K562 (cell line): ENCODE data around the gene ACOX1. TPM values are rescaled to one million over a fixed set of nuclear protein-coding genes. Genes with fewer than 3 reads are reported as not detected.

Experiments
- ATAC-seq: fragments of 200-7000 bp; cut with Tn5 transposase; 3 replicates; pipeline ENCODE4 v1.9.1; 2020; ENCODE audit warnings: moderate library complexity
- BruUV-seq: library from RNA; stranded (reverse); fragments of 400-500 nt; replicated peaks from 2 replicates; lab custom pipeline; 2021; lab: Mats Ljungman, UMichigan
- CTCF ChIA-PET: fragments of 300-600 bp; formaldehyde crosslinking; extraction: SDS; loops from one replicate; lab custom pipeline; 2021; ENCODE audit warnings: low intra/inter-chr PET ratio; lab: Yijun Ruan, JAX
- POLR2A ChIA-PET: fragments of 300-600, 350-650 bp; sonication (Branson Sonifier 250); formaldehyde crosslinking; extraction: SDS; loops from one replicate; lab custom pipeline; 2021; ENCODE audit warnings: antibody characterized with exemption, inconsistent platforms; lab: Yijun Ruan, JAX
- DNase-seq, 4 experiments: peaks; one replicate each; pipeline versions ENCODE4 v3.0.0 to v3.0.0-alpha.2; 2011 to 2018; ENCODE audit warnings: low spot score in 3 of 4, mixed read lengths in 3 of 4; ENCODE audit errors: extremely low read depth in 1 of 4
- FAIRE-seq: peaks from 2 replicates; lab custom pipeline; 2011; peaks lifted over from hg19 to GRCh38; lab: Jason Lieb, UNC
- H2AFZ ChIP-seq: 2 replicates; pipeline ENCODE4 v1.6.0; 2011; ENCODE audit warnings: low read depth, low read length, control low read depth, inconsistent platforms
- H3K27ac ChIP-seq: fragments of 200-600 bp; 3 replicates; pipeline ENCODE4 v1.8.0; 2011; ENCODE audit warnings: low read depth, mild to moderate bottlenecking, control low read depth, inconsistent platforms, low read length, moderate library complexity, mixed read lengths; ENCODE audit errors: extremely low read depth
- H3K27me3 ChIP-seq, 2 experiments: fragments of 300-600 bp in 1 of 2; 2 replicates in 1 of 2; 3 replicates in 1 of 2; pipeline versions ENCODE4 v1.6.0 to v1.8.0; 2011; ENCODE audit warnings: inconsistent platforms in 2 of 2, low read length in 2 of 2, mild to moderate bottlenecking in 1 of 2, mixed read lengths in 1 of 2, moderate library complexity in 1 of 2; ENCODE audit not compliant: control insufficient read depth in 2 of 2, insufficient read depth in 2 of 2
- H3K36me3 ChIP-seq: fragments of 300-600 bp; 3 replicates; pipeline ENCODE4 v1.8.0; 2011; ENCODE audit warnings: mild to moderate bottlenecking, low read length, inconsistent platforms; ENCODE audit not compliant: control insufficient read depth, insufficient read depth
- H3K4me1 ChIP-seq, 2 experiments: fragments of 200-600 bp in 1 of 2; replicated peaks in 1 of 2; 2 replicates in 1 of 2; 3 replicates in 1 of 2; pipeline versions ENCODE4 v1.5.1 to v1.8.0; 2011; ENCODE audit warnings: inconsistent platforms in 2 of 2, low read length in 2 of 2, mild to moderate bottlenecking in 1 of 2, mixed read lengths in 1 of 2, moderate library complexity in 1 of 2; ENCODE audit not compliant: control insufficient read depth in 2 of 2, insufficient read depth in 2 of 2
- H3K4me2 ChIP-seq: 2 replicates; pipeline ENCODE4 v1.6.1; 2011; ENCODE audit warnings: low read length, control low read depth, inconsistent platforms, mixed read lengths; ENCODE audit not compliant: insufficient read depth
- H3K4me3 ChIP-seq: fragments of 200-600 bp; sonication (generic), shearing (Covaris generic); 2 replicates; pipeline ENCODE4 v1.5.1; 2016; ENCODE audit warnings: control low read depth, inconsistent platforms
- H3K79me2 ChIP-seq: fragments of 200-600 bp; 3 replicates; pipeline ENCODE4 v1.8.0; 2011; ENCODE audit warnings: low read length, inconsistent platforms; ENCODE audit not compliant: control insufficient read depth, insufficient read depth
- H3K9ac ChIP-seq, 2 experiments: 2 replicates each; pipeline versions ENCODE4 v1.6.0 to v1.6.1; 2011; ENCODE audit warnings: low read depth in 2 of 2, low read length in 2 of 2, control low read depth in 1 of 2, inconsistent platforms in 1 of 2, mild to moderate bottlenecking in 1 of 2, mixed read lengths in 1 of 2; ENCODE audit not compliant: insufficient read depth in 1 of 2
- H3K9me1 ChIP-seq: one replicate; pipeline ENCODE4 v1.6.0; 2011; ENCODE audit warnings: inconsistent platforms, mild to moderate bottlenecking, low read length, moderate library complexity; ENCODE audit not compliant: control insufficient read depth, insufficient read depth
- H3K9me3 ChIP-seq: replicated peaks from 2 replicates; pipeline ENCODE4 v1.5.1; 2011; ENCODE audit warnings: low read depth, low read length, inconsistent platforms; ENCODE audit not compliant: control insufficient read depth, insufficient read depth
- H4K20me1 ChIP-seq: replicated peaks from 2 replicates; pipeline ENCODE4 v1.6.1; 2011; ENCODE audit warnings: low read length, inconsistent platforms, mixed read lengths; ENCODE audit not compliant: control insufficient read depth, insufficient read depth
- NFIC ChIP-seq: fragments of 450-650 bp; IDR thresholded peaks from 2 replicates; pipeline ENCODE4 v1.6.1; 2017; ENCODE audit warnings: mild to moderate bottlenecking, inconsistent platforms
- WGBS: fragments of 100-300 bp; shearing (Covaris generic); methylation state at CpG from one replicate; pipeline ENCODE4 v1.1.6; 2016; ENCODE audit warnings: low coverage, mixed read lengths; ENCODE audit not compliant: insufficient coverage; ENCODE audit errors: missing lambda C conversion rate; 5-methylcytosine and 5-hydroxymethylcytosine counted together
- in situ Hi-C: fragments of 300-500 bp; cut with MboI; formaldehyde crosslinking; loops from 4 replicates; pipeline ENCODE4 v1.15.0; 2018; ENCODE audit warnings: inconsistent platforms, mixed read lengths
- intact Hi-C: fragments of 100-400 bp; cut with micrococcal nuclease; formaldehyde crosslinking; loops from 2 replicates; pipeline ENCODE4 v1.14.2; 2022
- polyA plus RNA-seq, 8 experiments: library from polyadenylated mRNA; depleted of rRNA in 4 of 8; stranded (reverse) in 5 of 8; unstranded in 3 of 8; fragments of >200 nt; fragmentation: Nextera tagmentation in 2 of 8; fragmentation: Illumina TruSeq in 1 of 8; extraction: Ambion mirVana in 2 of 8; extraction: Trizol in 1 of 8; gene quantifications; 2 replicates each; pipeline versions ENCODE4 v1.2.1 to v1.2.3, GENCODE V29; 2011 to 2014; ENCODE audit warnings: inconsistent platforms in 1 of 8, missing spikeins in 1 of 8
- total RNA-seq, 7 experiments: library from RNA; depleted of rRNA in 6 of 7; stranded (reverse); fragments of >200 nt in 6 of 7; fragmentation: Illumina TruSeq in 2 of 7; extraction: Trizol in 2 of 7; gene quantifications; 2 replicates each; pipeline versions ENCODE4 v1.2.1 to v1.2.3, GENCODE V29; 2011 to 2021; ENCODE audit warnings: low replicate concordance in 1 of 7
- TF ChIP-seq, protein P1 (sequence below): fragments of 450-650 bp; IDR thresholded peaks from 2 replicates; pipeline ENCODE4 v1.6.1; 2014; ENCODE audit warnings: low read depth, mild to moderate bottlenecking, moderate library complexity, borderline replicate concordance

The ACOX1 gene
- total and polyA plus RNA-seq, 9 of the 15 experiments (the other 6 are each of a cell fraction or from before 2014, with no cell fraction given): 7.8 to 24.1 (median 14.5) TPM

DNA sequence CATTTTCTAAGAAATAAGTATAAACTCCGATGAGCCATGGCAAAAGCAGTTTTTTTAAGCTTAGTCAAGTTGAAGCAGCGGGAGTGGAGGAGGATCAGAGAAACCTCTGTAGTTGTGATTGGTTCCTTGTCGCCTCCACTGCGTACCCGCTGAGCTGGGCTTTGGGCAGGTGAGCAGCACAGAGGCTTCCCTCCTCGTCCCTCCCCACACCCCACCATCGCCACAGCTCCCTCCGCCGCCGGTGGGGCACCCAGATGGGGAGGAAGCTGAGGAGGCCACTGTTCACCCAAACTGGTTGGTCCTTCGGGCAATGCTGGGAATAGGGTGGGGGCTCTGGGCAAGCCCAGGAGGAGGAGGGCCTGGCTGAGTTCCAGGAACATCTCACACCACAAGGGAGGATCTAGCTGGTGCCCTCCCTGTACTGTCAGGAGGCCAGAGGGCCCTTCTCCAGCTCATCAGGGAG lies 69.1 kb downstream of the ACOX1 start:
- Histone ChIP-seq H3K9me3 (no peaks in the 10 kb centered on the region), H3K4me3 (no peak overlapping the region), H4K20me1 (no peaks in the 10 kb centered on the region), H3K79me2 (no peaks in the 10 kb centered on the region), H2AFZ (no peak overlapping the region), H3K9ac (no peak overlapping the region), H3K36me3 (peaks cover 3% of the 10 kb centered on the region; the same call in 1 of the 3 replicates), H3K27ac (no peak overlapping the region), H3K4me2 (no peak overlapping the region)
- DNase-seq: no peak
- in situ Hi-C loops (loop anchor here (5.0 kb wide), 2 partner anchors 97 to 382 kb away; no protein-coding TSS in a partner anchor), intact Hi-C loops (loop anchor here (5.0 kb wide), 1 partner anchor 77 kb away; no protein-coding TSS in a partner anchor)
- POLR2A ChIA-PET: interaction anchor here (0.6 to 1.7 kb wide), 8 partner anchors 9 to 329 kb away, joined by 3 to 8 read pairs (median 4); partner anchors contain the start of gene TRIM65
- TF ChIP-seq NFIC: peak; percentile 27; the same call in 1 of the 2 replicates
- TF ChIP-seq, protein P1, sequence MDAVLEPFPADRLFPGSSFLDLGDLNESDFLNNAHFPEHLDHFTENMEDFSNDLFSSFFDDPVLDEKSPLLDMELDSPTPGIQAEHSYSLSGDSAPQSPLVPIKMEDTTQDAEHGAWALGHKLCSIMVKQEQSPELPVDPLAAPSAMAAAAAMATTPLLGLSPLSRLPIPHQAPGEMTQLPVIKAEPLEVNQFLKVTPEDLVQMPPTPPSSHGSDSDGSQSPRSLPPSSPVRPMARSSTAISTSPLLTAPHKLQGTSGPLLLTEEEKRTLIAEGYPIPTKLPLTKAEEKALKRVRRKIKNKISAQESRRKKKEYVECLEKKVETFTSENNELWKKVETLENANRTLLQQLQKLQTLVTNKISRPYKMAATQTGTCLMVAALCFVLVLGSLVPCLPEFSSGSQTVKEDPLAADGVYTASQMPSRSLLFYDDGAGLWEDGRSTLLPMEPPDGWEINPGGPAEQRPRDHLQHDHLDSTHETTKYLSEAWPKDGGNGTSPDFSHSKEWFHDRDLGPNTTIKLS: no peak
- TF ChIP-seq, all 486 proteins: peak for 1
- H3K4me1 ChIP-seq: peaks cover 6 to 42% of the 10 kb centered on the region in 2 experiments; a peak in 3 of 5 replicates
- FAIRE-seq (no peak), ATAC-seq (no peak)
- H3K27me3 ChIP-seq: no peaks in the 10 kb centered on the region
- no TSS peak for BruUV-seq
- no peaks in the 10 kb centered on the region for H3K9me1 ChIP-seq
- 57% methylated on average over 10 of the region's 11 CpGs for WGBS
- CTCF ChIA-PET: no interaction called here
